GM18519 (cell line): ENCODE results near the gene SPAG16.

Experiments
- ATAC-seq: cut with Tn5 transposase; IDR thresholded peaks from one replicate; pipeline ENCODE4 v1.9.1; 2021; ENCODE audit warnings: mild to moderate bottlenecking, moderate library complexity; ENCODE audit not compliant: unreplicated experiment, low FRiP score

The SPAG16 gene

DNA sequence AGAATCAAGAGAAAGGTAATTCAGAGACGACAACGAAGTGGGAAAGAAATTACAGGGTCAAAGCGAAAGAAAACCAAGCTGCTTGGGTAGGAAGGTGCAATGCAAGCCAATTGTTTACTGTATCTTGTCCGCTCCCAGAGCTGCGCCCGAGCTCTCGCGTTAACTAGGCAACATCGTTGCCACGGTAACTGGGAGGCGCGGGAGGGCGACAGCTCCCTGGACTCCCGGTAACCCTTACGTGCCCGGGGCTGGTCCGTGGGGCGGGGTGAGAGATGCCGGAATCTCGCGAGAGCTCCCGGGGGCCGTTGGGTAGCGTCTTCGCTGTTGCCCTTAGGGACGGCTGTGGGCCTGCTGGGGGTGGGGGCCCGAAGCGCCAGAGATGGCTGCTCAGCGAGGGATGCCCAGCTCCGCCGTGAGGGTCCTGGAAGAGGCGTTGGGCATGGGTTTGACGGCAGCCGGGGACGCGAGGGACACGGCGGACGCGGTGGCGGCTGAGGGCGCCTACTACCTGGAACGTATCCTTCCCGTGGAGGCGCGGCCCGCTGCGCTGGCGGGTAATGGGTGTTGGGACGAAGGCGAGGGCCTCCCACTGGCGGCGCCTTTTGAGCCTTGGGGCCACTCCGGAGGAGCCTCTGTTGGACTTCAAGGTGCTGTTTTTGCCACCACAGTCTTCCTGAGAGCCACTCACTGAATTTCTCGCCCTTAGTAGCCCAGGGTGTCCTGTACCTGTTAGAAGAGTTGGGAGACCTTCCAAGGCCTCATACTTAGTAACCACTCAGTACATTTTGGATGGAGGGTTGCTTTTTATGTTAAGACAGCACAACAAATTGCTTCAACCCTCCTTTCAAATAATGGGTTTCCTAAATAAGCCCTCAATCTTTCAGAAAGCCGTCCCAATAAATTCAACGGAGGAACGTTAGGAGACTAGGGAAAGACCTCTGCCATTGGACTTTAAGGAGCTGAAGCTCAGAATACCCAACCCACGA is at the start of gene SPAG16:
Gene SPAG16 (plus strand): TSS at position 360 of the 986 bp plus-strand sequence.
- peak; percentile 99 for ATAC-seq

DNA sequence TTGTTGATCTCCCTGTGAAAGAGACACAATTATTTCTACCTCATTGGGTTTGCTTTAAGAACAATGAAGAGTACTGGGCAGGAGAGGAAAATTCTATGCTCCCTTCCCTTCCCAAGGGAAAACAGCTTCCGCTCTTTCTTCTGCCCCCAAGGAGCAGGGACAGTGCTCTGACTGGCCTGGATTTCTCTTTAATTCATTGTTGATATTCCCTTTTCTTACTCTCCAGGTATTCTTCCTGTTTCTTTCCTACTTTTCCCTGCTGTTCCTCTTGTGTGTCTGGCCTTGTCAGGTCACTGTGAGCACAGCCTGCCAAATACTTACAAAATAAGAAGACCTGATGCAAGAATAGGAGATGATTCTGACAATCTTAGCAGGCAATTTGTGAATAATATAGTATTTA is 49.6 kb upstream of the SPAG16 start:
- ATAC-seq, result no peak

DNA sequence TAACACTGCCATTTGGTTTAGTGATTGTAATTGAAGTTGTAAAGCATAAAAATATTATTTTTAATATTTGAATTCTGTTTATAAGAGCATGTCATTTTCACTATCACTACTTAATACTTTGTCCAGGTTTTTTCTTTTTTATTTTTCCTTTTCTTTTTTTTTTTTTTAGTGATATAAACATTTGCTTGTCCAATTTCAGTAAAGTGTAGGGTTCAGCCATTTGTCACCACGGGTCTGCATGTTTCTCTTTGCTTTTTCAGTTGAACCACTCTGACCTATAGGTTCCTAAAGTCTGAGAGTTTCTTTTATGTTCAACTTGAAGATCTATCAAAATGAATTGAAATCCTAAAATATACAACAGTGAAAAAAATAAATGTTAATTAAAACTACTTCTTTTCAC is 48.5 kb upstream of the SPAG16 start:
- no peak for ATAC-seq

DNA sequence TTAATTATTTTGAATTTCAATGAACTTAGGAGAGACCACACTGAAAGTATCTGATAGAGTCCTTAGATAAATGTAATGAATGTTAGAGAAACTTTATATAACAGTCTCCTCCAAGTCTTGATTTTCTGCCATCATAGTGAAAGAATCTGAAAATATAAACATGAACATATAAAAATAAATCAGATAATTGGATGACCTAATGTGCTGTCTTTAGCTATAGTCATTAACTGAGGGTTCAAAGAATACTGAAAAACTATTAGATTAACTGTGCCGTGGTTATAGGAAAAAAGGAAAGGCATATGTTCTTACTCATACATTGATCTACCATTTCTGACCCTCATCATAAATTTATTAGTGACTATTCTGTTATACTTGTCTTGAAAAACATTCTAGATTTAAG is 47.0 kb upstream of the SPAG16 start:
- no peak for ATAC-seq

DNA sequence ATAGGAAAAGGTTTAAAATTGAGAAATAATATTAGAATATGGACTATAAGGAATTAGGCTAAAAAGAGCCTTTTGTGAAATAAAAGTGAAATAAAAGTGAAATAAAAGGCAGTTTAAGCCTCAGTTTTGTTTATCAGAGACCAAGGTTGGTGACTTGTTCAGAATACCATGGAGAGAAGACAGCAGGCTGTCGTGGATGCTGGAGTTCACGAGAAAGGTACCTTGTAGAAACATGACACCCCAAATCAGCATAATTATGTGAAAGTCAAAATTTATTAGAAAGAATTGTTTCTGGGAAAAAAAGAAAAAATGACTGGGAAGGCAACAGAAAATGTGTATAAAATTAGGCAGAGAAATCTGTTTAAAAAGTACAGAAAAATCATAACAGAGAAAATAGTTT is 46.5 kb upstream of the SPAG16 start:
- no peak for ATAC-seq

DNA sequence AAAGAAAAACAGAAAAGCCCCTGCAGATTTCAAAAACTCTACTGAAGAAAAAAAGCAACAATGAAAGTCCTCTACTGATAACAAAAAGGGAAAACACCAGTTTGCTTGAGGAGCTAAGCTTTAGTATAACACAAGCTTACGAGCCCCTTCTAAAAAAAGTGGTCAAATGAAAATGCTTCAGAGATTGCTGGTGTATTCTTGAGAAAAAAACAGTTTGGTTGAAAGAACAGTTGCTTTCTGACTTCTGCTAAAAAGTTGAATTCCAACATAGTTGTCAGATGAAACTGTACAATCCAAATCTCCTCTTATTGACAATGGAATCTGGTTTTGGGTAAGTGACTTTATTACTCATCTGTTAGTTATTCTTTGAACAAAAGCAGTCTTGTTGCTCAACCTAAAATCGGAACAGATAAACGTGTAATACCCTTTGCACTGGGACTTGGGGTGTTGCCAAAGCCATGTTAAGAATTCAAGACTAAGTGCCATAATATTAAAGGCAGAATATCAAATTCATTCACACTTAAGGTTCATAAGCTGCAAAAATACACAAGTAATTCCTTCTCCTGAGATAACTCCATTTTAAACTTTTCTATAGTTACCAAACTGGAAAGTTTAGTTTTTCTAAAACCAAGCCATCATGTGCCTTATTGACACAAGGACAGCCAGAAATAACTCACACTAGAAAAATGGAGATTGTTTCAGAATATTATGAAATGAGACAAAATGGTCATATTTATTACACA is 45.3 kb upstream of the SPAG16 start:
- ATAC-seq, result peak; percentile 33

DNA sequence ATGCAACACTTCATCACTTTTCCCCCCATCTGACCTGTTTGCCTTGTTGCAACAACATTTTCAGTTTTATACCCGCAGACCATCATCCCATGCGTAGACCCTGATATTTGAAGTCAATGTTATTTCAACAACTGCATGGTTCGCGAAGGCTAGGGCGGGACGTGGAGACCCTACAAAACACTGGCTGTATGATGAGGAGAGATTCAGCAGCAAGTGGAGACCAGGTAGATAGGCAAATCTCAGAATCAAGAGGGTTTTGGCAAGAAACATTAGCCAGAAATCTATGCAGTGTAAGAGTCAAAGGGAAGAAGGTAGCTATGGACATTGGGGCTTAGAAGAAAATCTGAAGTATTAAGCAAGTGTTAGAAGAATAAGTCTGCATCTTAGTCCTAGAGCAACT is 42.4 kb upstream of the SPAG16 start:
- no peak for ATAC-seq

DNA sequence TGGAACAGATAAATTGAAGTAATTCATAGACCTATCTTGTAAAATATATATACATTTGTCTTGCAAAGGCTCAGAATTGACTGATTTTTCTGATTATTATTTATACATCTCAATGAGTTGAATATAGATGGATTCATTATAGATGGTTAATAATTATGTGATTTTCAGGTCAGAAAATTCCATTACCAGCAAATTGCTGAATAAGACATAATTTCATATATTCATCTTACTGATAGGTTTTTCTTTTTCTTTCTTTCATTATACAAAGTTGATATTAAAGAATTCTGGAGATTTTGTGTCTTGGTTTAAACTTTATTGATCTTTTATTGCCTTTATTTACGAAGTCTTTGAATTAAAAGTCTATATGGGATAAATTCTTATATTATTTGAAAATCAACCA is 41.6 kb upstream of the SPAG16 start:
- no peak for ATAC-seq

DNA sequence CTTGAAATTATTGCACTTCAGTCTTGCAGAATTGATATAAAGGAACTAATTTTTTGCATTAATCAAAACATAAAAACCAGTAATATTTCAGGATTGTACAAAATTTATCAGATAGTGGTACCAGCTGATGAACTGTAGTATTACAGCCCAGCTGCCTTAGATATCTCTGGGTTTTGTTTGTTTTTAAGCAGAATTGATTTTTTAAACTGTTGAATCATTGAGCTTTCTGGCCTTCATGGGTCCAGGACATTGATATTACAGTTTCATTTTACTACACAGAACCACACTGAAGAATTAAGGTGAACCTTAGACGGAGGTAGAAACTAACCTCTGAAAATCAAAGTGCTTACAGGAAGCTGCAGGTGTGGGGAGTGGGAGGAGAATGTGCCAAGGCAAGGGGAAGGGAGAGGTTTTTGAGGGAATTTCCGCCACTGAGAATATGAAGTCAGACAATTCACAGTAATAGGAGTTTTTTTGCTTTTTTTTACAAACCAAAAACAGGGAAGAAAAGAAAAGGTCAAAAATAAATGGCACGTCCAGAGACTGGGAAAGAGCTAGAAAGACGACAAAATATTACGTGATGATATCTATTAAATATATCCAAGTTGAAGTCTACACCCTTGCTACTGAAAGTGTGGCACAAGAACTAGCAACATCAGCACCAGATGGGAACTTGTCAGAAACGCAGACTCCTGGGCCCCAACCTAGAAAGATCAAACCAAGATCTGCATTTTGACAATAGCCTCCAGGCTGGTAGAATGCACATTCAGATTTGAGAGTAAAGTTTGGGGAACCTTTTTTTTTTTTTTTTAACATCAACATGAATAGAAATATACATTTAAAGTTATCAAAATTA is 40.8 kb upstream of the SPAG16 start:
- ATAC-seq, result no peak

DNA sequence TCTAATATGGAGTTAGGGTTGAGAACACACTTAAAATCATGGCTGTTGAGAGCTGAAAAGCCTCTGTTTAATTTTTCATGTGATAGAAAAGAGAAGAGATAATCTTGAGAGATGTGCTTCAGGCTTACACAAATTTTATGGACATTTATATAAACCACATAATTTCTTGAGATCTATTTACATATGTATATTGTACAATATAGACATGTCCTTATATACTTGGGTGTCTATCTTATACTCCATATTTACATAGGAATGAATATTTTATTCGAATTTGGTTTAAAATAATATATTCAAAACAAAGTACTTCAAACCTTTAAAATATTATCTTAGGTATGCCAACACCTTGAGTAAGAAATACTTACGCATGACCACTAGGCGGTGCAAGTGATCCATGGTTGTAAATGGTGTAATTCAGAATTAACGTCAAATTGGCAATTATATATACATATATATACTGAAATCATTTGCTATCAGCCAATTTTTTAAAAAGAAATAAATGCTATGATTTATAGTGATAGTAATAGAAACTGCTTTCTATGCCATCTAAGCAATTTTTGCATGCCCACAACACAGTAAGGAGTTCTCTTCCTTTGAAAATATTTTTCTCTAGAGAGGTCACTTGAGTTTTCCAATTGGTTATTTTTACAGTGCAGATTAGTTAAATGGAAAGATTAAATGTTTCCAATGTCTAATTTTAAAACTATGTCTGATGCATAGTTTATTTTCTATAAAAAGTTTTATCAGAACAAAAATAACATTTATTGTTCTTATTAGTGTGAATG is 37.6 kb upstream of the SPAG16 start:
- ATAC-seq, result no peak

DNA sequence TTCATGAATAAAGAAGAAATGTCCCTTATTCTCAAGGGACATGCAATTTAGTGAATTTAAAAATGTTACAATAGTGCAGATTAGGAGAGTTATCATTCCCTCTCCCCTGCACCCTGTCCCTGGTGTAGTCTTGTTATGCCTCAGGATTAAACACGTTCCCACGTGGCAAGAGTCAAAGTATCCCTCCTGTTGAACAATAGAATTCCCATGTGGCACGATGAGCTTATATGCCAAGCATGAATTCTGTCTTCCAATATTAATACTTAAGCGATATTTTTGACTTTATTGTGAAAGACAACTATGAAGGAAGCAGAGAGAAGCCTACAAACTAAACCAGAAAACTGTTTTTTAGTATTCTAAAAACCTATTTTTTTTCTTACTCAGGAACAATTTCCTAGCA is 36.7 kb upstream of the SPAG16 start:
- no peak for ATAC-seq

DNA sequence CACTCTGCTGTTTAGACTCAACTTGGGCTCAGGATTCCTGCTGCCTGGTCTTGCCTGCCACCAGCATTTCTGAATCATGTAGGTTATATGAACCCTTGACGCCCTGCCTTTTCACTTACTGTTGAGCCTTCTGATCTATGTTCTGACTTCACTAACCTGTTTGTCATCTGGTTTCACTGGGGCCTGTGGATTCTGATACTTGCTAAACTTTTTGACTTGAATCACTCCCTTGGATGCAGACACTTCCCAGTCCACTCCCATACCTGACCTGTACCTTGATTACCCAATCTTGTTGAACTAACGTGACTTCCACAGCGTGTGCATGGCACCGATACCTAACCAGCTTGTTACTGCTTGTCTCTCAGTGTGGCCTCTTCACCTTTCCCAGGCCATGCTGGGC is 35.6 kb upstream of the SPAG16 start:
- no peak for ATAC-seq

DNA sequence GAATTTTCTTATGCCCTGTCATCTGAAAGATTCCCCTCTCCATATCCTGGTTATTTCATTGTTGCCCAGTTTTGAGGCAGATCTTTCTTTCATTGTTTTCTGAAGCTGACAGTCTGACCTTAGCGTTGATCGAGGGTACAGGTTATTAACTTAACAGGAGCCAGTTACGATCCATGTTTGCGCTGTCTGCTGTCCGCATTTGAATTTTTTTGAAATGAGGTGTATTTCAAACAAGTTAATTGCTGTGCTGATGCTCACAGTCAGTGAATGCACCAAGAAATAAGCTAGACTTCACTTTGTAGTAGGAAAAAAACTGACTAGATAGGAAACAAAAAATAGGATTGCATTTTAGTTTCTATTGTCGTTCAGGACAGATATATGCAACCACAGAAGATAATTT is 34.8 kb upstream of the SPAG16 start:
- ATAC-seq, result no peak

DNA sequence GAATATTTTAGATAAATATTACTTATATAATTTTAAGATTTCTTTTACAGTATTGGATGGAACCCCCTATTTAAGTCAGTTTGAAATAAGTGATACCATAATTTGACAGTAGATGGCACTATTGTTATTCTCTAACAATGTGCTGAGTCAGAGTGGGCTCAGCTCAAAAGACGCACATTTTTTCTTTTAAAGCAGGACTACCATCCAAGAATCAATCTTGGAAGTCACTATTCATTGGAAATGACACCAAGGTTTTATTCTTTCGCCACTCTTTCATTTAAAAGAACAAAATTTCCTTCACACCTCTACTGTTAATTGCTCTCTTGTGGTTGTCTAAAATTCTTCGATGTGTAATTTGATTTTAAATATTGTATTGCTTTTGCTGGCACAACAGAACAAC is 32.6 kb upstream of the SPAG16 start:
- peak; percentile 78 for ATAC-seq

DNA sequence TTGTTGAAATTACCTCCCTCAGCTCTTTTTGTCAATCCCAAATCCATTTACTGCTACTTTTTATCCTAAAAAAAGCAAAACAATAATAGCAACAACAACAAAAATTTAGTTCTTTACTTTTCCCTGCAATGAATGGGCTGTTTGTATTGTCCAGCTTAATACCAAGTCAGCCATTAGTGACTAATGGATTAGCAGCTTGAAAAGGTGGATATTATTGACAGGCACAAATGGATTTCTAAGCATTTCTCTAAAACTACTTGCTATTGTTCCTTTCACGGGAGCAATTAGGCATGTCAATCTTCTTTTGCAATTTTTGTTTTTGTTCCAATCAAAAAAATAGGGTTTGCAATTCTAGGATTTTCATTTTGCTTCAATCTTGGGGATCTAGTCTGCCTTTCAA is 32.1 kb upstream of the SPAG16 start:
- no peak for ATAC-seq

DNA sequence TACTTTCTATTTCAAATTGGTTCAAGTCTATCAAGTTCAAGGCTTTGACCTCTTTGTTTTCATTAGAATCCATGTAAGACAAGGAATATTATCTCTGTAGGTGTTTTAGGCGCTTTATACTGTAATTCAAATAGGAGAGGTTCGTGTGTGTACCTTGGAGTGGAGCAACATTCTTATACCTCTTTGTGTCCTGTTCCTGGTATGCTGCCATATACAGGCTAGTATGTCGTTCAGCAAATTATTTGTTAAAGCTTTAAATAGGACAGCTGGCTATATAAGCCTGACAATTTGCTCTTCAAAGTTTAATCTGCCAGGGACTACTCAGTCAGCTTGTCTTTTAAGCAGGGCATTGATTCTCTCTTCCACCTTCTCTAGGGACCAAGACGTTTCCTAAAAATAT is 31.1 kb upstream of the SPAG16 start:
- no peak for ATAC-seq

DNA sequence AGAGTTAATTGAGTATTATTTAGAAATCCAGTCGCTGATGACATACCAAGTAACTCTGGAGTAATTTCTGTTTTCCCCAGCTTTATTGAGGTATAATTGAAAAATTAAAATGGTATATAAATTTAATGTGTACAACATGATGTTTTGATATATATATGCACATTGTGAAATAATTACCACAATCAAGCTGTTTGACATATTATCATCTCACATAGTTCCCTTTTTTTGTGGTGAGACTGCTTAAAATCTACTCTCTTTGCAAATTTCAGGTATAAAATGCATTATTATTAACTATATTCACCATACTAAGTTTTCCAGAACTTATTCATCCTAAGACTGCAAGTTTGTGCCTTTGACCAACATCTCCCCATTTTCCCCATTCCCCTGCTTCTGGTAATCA is 25.0 kb upstream of the SPAG16 start:
- ATAC-seq, result no peak

DNA sequence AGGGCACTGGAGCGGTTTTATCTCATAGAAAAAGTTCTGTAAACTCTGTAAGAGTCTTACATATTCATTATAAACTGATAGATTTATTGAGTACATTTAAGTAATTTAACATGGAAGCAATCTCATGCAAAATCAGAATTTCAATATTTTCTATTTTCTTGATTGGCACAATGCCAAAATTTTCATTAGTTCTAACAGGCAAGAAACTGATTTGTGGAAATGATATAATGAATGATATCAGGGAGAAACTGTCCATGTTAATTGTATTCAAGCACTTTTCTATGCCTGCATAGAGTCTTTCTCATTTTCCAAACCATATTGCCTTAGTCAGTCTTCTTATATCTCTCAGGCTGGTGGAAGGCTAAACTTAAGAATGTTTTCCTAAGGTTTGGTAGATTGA is 23.0 kb upstream of the SPAG16 start:
- no peak for ATAC-seq

DNA sequence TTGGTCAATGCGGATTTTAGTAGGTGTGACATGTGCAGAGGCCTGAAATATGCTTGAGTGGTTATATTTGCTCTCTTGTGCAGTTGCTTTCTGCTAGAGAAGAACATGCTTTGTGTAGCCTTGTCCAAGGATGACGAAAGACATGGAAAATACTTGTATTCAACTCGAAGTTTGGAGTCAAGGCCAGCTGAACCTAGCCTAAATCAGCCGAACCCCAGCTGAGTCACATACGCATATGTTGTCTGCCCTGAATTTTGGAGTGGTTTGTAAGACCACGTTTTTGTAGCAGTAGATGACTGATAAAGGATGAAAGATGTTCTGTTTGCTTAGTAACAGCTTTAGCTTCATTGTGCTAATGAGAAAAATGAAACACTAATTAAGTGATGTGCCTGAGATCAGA is 22.5 kb upstream of the SPAG16 start:
- no peak for ATAC-seq

DNA sequence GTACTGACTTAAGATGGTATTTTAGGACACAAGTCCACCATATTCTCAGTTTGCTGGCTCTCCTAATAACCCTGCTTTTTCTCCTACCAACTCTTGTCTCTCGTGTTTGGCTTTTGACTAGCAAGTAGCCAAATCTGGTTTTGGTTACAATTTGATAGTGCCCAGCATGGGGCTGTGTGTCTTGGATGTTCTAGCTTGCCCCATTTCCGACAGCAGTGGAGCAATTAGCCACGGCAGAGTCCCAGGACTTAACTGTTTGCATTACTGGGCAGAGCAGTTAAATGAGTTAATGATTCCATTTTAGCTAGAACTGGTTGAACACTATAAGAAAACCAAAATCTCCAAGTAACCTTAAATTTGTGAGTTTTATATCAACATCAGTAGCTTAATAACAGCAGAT is 18.6 kb upstream of the SPAG16 start:
- ATAC-seq, result no peak
